ENCODE measurements around the gene TBK1.

The TBK1 gene

DNA sequence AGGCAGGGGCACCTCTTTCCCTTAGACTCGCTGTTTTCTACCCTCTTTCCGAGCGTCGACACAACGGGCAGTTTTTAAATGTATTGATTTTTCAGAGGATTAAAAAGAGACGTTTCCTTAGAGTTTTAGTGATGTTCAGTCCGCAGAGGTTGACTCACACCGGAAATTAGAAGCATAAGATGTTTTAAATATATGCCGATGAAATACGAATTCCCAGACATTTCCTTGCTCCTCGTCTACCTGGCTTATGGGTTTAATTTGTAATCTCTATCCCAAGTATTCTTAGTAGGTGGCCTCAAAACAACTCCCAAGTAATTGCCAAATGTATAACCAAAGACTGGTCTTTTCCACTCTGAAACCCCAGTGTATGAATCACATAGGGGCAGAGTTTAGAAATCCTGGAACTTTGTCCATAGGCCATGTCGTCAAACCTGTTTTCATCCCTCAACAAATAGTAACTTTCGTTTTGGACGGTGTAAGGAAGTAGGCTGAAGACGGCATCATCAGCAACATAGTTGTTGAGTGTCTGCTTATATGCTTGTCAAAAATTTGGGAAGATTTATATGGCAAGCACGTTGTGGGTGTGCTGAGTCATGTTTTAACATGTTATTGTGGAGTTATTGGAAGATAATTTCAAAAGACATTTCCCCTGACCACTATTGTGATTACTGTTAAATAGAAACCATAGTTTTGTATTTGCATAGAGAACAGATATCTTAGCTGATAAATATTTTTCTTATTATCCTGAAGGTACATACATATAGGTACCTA, 824 bp downstream of the TBK1 start:
- peak; percentile 20 for DNase-seq (ENCODE audit: low spot score)

DNA sequence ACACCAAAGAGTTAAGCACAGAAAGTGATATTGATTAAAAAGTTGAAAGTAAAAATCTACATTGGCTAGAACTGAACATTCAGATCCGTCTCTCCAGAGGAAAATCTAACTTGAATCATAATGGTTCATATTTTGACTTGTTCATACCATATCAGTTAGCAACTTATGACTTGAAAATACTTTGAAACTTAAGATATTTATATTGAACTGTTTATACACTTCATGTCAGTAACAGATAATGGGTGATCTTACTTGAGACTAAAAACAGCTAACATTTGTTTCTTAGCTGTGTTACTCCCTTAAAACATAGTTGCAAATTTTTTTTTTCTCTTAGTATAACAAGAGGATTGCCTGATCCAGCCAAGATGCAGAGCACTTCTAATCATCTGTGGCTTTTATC, 3.6 kb downstream of the TBK1 start:
- DNase-seq (ENCODE audit: low spot score): no peak

DNA sequence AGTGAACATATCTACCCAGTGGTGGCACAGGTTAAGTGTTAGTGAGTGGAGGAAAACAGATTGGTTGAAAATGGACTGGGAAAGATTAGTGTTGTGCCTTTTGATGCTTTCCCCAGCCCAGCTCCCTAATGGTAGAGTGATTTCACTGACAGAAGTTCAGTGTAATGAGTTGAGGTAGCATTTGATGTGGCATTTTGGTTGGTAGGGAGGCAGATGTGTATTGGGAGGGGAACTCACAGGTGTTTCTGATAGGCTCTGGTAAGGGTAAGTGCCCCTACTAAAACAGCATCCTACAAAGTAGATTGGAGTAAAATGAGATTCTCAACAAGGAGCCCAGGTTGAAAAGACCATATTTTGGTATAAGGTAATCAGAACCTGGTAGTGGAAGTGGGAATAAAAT, 4.2 kb downstream of the TBK1 start:
- no peak for DNase-seq (ENCODE audit: low spot score)

DNA sequence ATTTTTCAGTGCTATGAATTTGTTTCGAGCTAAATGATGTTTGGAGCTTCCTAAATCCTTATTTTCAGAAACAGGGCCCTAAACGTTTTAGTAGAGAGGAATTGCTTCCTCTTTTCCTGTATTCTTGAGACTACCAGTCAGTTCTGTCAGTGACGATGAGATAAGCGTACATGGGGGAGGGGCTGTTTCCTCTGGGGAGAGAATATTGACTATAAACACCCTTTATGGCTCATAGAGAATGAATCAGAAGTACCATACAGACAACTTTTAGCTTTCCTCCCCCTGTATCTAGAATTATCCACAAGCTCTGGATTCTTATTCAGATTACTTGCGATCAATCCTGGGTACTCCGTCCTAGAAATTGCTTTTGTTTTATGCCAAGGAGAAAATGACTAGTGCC, 5.1 kb downstream of the TBK1 start:
- no peak for DNase-seq (ENCODE audit: low spot score)

DNA sequence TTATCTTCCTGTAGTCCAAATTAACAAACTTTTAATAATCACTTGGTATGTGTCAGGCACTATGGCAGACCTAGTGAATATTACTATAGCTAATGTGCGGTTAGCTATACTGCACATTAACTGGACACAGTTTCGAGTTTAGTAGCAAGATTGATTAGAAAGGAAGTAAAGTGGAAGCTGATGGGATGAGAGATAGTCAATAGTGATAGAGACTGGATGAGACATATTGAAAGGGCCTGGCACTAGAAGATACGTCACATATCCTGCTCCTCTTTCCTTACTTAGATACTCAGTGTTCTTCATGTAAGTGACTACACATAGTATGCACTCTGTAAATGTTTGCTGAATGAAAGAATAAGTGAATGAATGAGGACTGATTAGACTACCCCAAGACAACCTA, 5.5 kb downstream of the TBK1 start:
- DNase-seq (ENCODE audit: low spot score): no peak

DNA sequence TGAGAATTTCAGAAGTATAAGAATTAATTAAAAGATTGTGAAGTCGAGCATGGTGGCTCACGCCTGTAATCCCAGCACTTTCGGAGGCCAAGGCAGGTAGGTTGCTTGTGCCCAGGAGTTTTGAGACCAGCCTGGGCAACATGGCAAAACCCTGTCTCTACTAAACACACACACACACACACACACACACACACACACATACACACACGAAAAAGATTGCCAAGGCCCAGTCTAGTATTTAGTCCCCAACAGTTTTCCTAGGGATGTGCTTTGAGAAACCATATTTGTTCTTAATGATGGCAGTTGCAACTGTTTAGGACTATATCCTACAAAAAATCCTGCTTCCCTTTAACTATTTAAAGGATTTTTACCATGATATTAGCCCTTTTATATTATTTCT, 6.0 kb downstream of the TBK1 start:
- no peak for DNase-seq (ENCODE audit: low spot score)

DNA sequence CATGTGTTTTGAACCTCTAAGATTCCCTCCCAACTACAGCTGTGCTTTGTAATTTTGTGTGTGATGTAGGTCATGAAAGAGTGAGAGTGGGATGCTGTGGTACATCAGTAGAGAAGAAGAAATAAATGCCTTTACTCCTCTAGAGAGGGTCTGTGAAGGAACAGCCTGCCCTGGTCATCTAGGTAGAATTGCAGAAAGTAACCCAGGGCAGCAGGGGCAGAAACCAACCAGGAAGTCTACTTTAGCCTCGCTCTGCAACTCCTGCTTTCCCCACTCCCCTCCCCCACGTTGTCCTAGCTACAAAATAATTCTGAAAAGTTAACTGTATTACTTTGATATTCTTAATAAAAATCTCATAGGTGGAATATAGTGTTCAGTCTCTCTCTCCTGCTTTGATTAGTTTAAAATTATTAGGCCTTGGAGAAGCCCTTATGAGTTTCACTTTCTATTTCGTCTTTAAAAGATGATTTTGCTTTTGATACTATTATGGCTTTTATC, 7.5 kb downstream of the TBK1 start:
- DNase-seq (ENCODE audit: low spot score): no peak

DNA sequence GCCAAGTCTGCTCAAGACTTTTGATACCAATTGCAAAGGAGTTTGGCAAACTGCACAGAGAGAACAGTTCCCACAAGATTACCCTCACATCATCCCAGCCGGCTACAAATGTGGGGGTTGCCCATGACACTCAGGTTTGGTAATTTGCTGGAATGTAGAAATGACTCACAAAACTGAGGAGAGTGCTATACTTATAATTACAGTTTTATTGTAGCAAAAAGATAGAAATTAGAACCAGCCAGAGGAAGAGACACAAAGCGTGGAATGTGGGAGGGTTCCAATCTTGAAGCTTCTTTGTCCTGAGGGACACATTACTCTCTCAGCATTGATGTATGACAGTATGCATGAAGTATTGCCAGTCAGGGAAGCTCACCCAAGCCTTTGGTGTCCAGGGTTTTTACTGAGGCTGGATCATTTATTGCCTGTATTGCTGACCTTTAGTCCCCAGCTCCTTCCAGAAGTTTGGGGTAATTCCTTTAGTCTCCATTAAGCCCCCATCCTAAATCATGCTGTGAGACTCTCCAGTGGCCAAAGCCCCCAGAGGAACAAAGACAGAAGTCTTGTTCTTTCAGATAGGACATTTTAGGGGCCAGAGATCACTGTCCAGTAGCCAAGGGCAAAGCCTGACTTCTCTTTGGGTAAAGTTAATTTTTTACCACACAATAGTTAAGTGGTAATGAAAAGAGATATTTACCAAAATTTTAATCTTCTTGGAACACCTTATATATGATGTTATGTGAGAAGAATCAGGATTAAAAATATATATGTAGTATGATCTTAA, 9.9 kb downstream of the TBK1 start:
- no peak for DNase-seq (ENCODE audit: low spot score)

DNA sequence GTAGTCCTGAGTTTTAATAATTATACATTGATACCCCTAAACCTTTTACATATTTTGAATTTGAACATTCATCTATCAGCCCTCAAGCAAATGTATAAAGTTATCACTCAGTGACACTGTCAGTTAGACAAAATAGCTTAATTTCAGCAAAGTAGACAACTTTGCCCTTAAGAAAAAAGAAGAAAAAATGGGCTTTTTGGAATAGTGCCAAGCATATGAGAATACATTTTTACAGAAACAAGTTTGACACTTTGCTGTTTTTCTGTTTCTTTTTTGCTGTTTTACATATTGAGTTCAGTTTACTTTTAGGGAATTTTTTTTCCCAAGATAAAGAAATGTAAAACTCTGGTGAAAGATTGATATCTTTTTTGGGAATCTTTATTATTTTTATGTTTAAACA, 14.3 kb downstream of the TBK1 start:
- DNase-seq (ENCODE audit: low spot score): no peak

DNA sequence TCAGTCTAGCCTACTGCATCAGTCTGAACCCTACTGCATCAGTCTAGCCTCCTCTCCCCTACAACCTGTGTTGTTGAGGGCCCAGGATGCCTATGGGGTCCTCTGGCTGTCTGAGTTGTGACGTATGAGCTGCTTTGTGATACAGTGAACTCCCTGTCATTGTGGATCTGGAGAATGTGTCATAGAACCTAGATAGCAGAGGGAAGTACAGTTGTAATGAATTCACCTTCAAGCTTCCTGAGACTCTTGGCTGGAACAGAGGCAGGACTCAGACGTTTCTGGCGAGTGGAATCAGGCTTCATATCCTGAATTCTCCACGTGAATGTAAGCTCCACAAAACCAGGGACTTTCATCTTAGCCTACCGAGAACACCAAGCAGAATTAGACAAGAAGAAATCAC, 17.0 kb downstream of the TBK1 start:
- DNase-seq (ENCODE audit: low spot score): no peak

DNA sequence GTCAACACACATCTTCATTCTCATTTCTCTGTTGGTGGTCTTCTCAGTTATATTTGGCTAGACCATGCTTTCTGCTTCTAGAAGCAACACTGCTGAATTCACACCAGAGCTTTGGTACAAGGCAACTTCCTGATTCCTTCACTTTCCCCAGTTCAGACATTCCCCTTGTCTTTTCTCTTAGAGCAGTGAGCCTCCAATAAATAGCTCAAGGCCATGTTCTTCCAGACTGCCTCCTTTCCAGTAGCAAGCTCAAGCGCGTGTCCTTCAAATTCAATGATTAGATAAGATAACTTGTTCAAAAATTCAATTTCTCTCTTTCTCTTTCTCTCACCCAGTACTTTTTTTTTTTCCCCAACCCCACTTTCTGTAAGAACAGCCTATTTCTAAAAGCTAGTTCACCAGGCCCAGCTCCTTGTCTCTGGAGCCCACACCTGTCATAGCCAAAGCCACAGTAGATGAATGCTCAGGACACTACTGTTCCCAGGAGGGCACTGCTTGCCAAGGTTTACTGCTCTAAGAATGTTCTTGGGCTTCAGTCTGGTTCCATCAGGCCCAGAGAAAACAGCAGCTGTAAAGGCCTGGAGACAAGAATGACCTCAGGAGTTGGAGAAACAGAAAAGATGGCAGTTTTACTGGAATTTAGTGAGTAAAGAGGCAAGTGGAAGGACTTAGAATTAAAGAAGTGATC, 17.7 kb downstream of the TBK1 start:
- DNase-seq (ENCODE audit: low spot score): no peak

DNA sequence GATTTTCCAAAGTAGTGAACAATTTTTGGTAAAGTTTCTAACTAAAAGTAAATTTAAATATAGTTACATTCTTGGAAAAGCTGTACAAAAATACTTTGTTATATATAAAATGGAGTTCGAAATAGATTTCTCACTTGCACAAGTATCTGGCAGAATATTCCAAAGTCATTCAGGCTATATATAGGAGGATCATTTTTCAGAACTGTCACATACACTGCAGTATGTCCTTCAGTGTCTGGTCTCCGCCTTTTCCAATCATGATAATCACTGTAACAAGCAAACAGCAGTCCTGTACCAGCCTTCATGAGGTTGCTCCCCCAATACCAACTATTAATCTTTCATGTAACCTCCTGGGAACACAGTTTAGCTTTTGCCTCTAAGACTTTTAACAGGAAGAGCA, 18.6 kb downstream of the TBK1 start:
- DNase-seq (ENCODE audit: low spot score): no peak

DNA sequence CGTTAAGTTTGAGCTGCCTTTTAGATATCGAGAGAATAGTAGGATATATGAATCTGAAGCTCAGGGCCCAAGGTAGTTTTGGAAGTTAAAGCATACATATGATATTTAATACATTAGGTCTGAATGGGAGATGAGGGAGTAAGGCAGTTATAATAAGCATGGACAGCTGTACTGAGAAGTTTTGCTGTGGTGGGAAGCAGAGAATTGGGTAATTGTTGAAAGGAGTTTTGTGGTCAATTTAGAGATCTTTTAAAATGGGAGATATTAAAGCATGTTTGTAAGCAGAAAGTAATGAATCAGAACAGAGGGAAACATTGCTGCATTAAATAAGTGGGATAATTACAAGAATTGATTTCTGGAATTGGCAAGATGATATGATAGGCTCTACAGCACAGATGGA, 21.3 kb downstream of the TBK1 start:
- no peak for DNase-seq (ENCODE audit: low spot score)

DNA sequence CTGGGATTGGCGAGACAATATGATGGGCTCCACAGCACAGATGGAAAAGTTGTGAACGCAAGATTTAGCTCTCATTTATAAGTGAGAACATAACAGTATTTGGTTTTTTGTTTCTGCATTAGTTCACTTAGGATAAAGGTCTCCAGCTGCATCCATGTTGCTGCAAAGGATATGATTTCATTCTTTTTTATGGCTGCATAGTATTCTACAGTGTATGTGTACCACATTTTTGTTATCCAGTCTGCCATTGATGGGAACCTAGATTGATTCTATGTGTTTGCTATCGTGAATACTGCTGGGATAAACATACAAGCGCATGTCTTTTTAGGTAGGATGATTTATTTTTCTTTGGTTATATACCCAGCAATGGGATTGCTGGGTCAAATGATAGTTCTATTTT, 23.6 kb downstream of the TBK1 start:
- DNase-seq (ENCODE audit: low spot score): no peak

DNA sequence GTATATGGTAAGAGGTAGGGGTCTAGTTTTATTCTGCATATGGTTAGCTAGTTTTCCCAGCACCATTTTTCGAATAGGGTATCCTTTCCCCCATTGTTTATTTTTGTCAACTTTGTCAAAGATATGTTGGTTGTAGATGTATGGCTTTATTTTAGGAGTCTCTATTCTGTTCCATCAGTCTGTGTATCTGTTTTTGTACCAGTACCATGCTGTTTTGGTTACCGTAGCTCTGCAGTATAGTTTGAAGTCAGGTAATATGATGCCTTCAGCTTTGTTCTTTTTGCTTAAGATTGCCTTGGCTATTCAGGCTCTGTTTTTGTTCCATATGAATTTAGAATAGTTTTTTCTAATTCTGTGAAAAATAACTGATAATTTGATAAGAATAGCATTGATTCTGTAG, 24.9 kb downstream of the TBK1 start:
- no peak for DNase-seq (ENCODE audit: low spot score)

DNA sequence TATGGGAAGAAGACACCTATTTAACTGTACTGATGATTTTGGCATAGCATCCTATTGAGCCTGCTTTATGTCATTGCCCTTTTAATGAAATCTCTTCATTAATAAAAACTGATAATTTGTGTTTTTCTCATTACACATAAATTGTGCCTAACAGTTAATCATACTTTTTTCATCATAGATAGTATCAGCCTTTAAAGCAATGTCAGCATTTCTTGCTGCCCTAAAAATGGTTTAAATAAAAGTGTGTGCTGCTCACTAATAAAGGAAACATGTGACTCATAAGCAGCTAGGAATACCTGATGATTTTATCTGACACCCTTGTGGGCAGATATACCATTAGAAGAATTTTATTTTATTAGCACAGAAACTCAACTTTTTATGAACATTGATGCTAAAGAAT, 26.7 kb downstream of the TBK1 start:
- DNase-seq (ENCODE audit: low spot score): no peak

DNA sequence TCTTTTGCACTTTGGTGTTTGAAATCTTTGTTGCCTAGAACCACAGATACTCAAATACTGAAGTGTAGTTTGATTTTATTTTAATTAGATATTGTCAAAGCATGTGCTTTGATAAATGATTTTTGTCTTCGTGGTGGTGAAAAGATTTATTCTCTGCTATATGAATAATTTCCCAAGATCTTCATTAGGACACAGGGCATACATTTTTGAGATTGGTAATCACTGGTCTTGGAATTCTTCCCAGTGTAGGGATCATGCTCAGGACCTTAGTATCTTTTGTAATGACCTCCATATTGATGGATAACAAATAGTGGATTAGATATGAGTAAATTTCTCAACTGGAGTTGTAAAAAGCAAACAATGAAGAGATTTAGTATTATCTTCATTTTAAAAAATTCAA, 28.2 kb downstream of the TBK1 start:
- DNase-seq (ENCODE audit: low spot score): no peak

DNA sequence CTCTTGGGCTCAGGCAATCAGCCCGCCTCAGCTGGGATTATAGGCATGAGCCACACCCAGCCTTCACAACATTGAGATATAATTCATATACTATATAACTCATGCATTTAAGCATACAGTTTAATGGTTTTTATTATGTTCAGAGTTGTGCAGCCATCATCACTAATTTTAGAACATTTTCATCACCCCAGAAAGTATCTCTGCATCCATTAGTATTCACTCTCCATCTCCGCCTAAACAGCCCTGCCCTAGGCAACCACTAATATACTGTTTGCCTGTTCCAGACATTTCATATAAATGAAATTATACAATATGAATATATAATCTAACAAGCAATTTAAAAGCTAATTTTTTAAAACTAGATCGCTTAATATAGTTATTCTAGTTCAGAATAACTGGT, 34.7 kb downstream of the TBK1 start:
- no peak for DNase-seq (ENCODE audit: low spot score)

DNA sequence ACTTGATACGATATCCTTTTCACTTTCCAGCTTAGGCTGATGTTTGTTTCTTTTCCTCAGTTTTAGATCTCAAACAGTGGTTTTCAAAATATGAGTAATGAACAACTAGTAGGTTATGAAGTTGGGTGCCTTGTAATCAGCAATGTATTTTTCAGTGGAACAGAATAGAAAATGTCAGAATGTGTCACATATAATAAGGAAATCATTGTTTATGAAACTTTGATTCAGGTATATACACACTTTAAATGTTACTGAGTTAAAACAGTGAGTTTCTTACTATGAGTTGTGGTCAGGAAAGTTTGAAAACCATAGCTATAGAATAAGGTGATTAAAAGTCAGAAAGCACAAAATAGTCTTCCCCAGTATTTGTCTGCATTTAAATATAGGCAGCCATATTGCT, 39.8 kb downstream of the TBK1 start:
- DNase-seq (ENCODE audit: low spot score): no peak

DNA sequence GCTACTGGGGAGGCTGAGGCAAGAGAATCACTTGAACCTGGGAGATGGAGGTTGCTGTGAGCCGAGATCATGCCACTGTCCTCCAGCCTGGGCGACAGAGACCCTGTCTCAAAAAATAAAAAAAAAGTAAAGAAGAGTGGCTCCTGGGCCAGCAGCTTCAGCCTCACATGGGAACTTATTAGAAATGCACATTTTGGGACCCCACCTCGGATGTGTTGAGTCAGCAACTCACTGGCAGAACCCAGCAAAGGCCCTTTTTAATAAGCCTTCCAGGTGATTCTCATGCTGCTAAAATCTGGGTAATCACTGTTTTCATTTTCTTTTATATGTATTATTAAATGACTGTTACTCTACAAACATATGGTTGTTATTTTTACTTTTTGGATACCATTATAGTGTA, 41.6 kb downstream of the TBK1 start:
- no peak for DNase-seq (ENCODE audit: low spot score)

DNA sequence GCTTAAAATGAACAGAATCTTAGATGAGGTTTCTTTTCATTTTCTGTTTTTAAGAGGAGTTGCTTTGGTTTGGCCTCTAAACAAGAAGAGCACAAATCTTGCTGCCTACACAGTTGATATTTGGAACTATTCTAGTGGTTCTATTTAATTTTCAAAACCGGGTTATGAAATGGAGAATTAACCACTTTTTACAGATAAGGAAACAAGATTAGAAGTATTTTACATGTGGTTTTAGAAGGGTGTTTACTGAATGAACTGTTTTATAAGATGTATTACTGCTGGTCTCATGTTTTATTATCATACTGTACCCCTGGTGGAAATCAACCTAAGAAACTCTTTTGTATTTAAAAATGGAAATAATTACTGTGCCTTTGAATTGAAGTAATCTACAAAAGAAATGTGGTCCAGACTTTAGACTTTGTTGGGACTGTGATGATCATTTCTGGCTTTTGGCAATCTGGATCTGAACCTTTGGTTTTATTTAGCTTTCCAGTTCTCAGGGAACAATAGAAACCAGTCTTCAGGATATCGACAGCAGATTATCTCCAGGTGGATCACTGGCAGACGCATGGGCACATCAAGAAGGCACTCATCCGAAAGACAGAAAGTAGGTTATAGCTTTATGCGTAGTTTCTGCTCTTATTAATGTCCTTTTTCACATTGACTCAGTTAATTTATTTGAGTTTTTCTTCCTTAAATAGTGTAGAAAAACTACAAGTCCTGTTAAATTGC, 43.2 kb downstream of the TBK1 start:
- no peak for DNase-seq (ENCODE audit: low spot score)

DNA sequence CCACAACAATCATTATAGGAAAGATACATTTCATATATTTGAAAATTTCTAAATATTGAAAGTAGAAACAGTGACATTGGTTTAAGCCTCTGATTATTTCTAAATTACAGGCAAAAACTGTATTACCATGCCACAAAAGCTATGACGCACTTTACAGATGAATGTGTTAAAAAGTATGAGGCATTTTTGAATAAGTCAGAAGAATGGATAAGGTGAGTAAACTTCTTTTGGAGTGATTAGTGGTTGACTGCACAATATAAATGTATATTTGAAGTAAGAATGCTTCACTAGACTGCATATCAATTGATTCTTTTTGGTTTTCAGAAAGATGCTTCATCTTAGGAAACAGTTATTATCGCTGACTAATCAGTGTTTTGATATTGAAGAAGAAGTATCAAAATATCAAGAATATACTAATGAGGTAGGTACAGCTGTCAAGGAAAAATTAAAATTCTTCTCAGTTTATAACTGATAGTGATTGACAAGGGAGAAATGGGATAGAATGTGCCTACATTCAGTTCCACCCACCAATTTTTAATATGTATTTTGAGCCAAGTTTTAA, 45.0 kb downstream of the TBK1 start:
- DNase-seq (ENCODE audit: low spot score): no peak
